GM19397 (cell line): ENCODE data around the gene KIRREL3.

Source experiments
- ATAC-seq: cut with Tn5 transposase; IDR thresholded peaks from one replicate; pipeline ENCODE4 v1.9.1; 2021; ENCODE audit warnings: mild to moderate bottlenecking, moderate library complexity; ENCODE audit not compliant: unreplicated experiment

Gene KIRREL3

GRCh38 chr11:126838779-126839178, 161.8 kb downstream of the KIRREL3 start:
- ATAC-seq: no peak

- ATAC-seq: no peak
Observed at GRCh38 chr11:126837581-126837980, 163.0 kb downstream of the KIRREL3 start.

- no peak for ATAC-seq
Observed at GRCh38 chr11:126834573-126834972, 166.0 kb downstream of the KIRREL3 start.

- ATAC-seq: no peak
Observed at GRCh38 chr11:126834149-126834548, 166.4 kb downstream of the KIRREL3 start.

- ATAC-seq: no peak
Observed at GRCh38 chr11:126833065-126833464, 167.5 kb downstream of the KIRREL3 start.

- no peak for ATAC-seq
Observed at GRCh38 chr11:126832387-126832786, 168.2 kb downstream of the KIRREL3 start.

GRCh38 chr11:126830216-126830806, 170.3 kb downstream of the KIRREL3 start:
- ATAC-seq: no peak

- ATAC-seq: no peak
Observed at GRCh38 chr11:126829716-126830115, 170.9 kb downstream of the KIRREL3 start.

- ATAC-seq: no peak
Observed at GRCh38 chr11:126824035-126824607, 176.4 kb downstream of the KIRREL3 start.

GRCh38 chr11:126823274-126823673, 177.3 kb downstream of the KIRREL3 start:
- ATAC-seq: no peak

GRCh38 chr11:126821827-126822226, 178.7 kb downstream of the KIRREL3 start:
- no peak for ATAC-seq

- ATAC-seq: no peak
Observed at GRCh38 chr11:126819194-126819593, 181.4 kb downstream of the KIRREL3 start.

- ATAC-seq: no peak
Observed at GRCh38 chr11:126817523-126818450, 182.8 kb downstream of the KIRREL3 start.

- ATAC-seq: no peak
Observed at GRCh38 chr11:126817096-126817495, 183.5 kb downstream of the KIRREL3 start.

GRCh38 chr11:126816645-126817044, 183.9 kb downstream of the KIRREL3 start:
- ATAC-seq: no peak

- ATAC-seq: no peak
Observed at GRCh38 chr11:126815111-126815510, 185.5 kb downstream of the KIRREL3 start.

GRCh38 chr11:126810776-126811175, 189.8 kb downstream of the KIRREL3 start:
- ATAC-seq: no peak

GRCh38 chr11:126809514-126810289, 190.9 kb downstream of the KIRREL3 start:
- no peak for ATAC-seq

- no peak for ATAC-seq
Observed at GRCh38 chr11:126808836-126809235, 191.7 kb downstream of the KIRREL3 start.

GRCh38 chr11:126808296-126808695, 192.3 kb downstream of the KIRREL3 start:
- no peak for ATAC-seq

GRCh38 chr11:126805870-126806269, 194.7 kb downstream of the KIRREL3 start:
- ATAC-seq: no peak
